Effector CD4-positive, alpha-beta T cell (primary cell): ENCODE data around the gene ZFP91.
A peak's percentile ranks its signal among the peaks of the same experiment; 100 is the strongest.

Experiments
- DNase-seq: peaks from one replicate; pipeline ENCODE4 v3.0.0-alpha.2; 2020

The ZFP91 gene

GRCh38 chr11:58631378-58631777, 52.5 kb downstream of the ZFP91 start:
- no peak for DNase-seq

GRCh38 chr11:58632510-58632909, 53.6 kb downstream of the ZFP91 start:
- DNase-seq: no peak

- no peak for DNase-seq
Measured at GRCh38 chr11:58636587-58636986, 57.7 kb downstream of the ZFP91 start.

GRCh38 chr11:58637371-58637770, 58.5 kb downstream of the ZFP91 start:
- no peak for DNase-seq

- no peak for DNase-seq
Measured at GRCh38 chr11:58639103-58639502, 60.2 kb downstream of the ZFP91 start.

- no peak for DNase-seq
Measured at GRCh38 chr11:58639669-58640068, 60.8 kb downstream of the ZFP91 start.

GRCh38 chr11:58640386-58641023, 61.6 kb downstream of the ZFP91 start:
- no peak for DNase-seq

GRCh38 chr11:58641341-58641740, 62.5 kb downstream of the ZFP91 start:
- no peak for DNase-seq

- DNase-seq: no peak
Measured at GRCh38 chr11:58641803-58642581, 63.1 kb downstream of the ZFP91 start.

GRCh38 chr11:58645854-58646253, 67.0 kb downstream of the ZFP91 start:
- no peak for DNase-seq

- DNase-seq: no peak
Measured at GRCh38 chr11:58647141-58647699, 68.4 kb downstream of the ZFP91 start.

- no peak for DNase-seq
Measured at GRCh38 chr11:58647866-58648265, 69.0 kb downstream of the ZFP91 start.

GRCh38 chr11:58649623-58650022, 70.8 kb downstream of the ZFP91 start:
- no peak for DNase-seq

- DNase-seq: no peak
Measured at GRCh38 chr11:58650496-58650895, 71.6 kb downstream of the ZFP91 start.

- no peak for DNase-seq
Measured at GRCh38 chr11:58652726-58653280, 73.9 kb downstream of the ZFP91 start.

- DNase-seq: peak; percentile 69
Measured at GRCh38 chr11:58654079-58654907, 75.4 kb downstream of the ZFP91 start.

GRCh38 chr11:58654908-58655296, 76.0 kb downstream of the ZFP91 start:
- DNase-seq: no peak

GRCh38 chr11:58656348-58656747, 77.5 kb downstream of the ZFP91 start:
- DNase-seq: no peak

- DNase-seq: no peak
Measured at GRCh38 chr11:58658623-58659022, 79.8 kb downstream of the ZFP91 start.

GRCh38 chr11:58659404-58659803, 80.5 kb downstream of the ZFP91 start:
- DNase-seq: no peak

- no peak for DNase-seq
Measured at GRCh38 chr11:58659910-58660570, 81.2 kb downstream of the ZFP91 start.
